Measurements from ENCODE around the gene REC8. TPM values are rescaled to one million over a fixed set of nuclear protein-coding genes. Genes with fewer than 3 reads are reported as not detected.

REC8 gene
- polyA plus RNA-seq, 10 donors = 5.7 to 11.6 (median 10.7) TPM

Other genes starting within 250 kb of the REC8 start
- gene DHRS4, start 218.3 kb upstream of the REC8 start, polyA plus RNA-seq (ENCODE audit: insufficient read length in 10 of 10) = 10 to 100 TPM; 10.4 to 29.7 (median 20.1) TPM
- gene DHRS4L2, start 183.2 kb upstream of the REC8 start, polyA plus RNA-seq (ENCODE audit: insufficient read length in 10 of 10) = 10 to 100 TPM in 8 of 10 donors, 1 to 10 TPM in 2; 8.4 to 17.3 (median 13.8) TPM
- gene CARMIL3, start 120.1 kb upstream of the REC8 start, polyA plus RNA-seq (ENCODE audit: insufficient read length in 10 of 10) = under 1 TPM; 0.09 to 0.50 (median 0.17) TPM
- gene CPNE6, start 100.5 kb upstream of the REC8 start, polyA plus RNA-seq (ENCODE audit: insufficient read length in 10 of 10) = under 1 TPM in 1 of 10 donors, not detected in 9; 0.07 TPM
- 1 to 10 TPM; 2.8 to 6.0 (median 3.5) TPM for gene PCK2, start 77.8 kb upstream of the REC8 start, polyA plus RNA-seq (ENCODE audit: insufficient read length in 10 of 10)
- gene DCAF11, start 57.3 kb upstream of the REC8 start, polyA plus RNA-seq (ENCODE audit: insufficient read length in 10 of 10) = 10 to 100 TPM; 35.0 to 45.0 (median 38.1) TPM
- gene NRL, start 57.1 kb upstream of the REC8 start, polyA plus RNA-seq (ENCODE audit: insufficient read length in 10 of 10) = 1 to 10 TPM in 9 of 10 donors, under 1 TPM in 1; 0.98 to 1.6 (median 1.2) TPM
- 100 to 1,000 TPM in 8 of 10 donors, 10 to 100 TPM in 2; 68.5 to 142 (median 118) TPM for gene FITM1, start 41.4 kb upstream of the REC8 start, polyA plus RNA-seq (ENCODE audit: insufficient read length in 10 of 10)
- 100 to 1,000 TPM in 8 of 10 donors, 10 to 100 TPM in 2; 96.2 to 122 (median 112) TPM for gene PSME1, start 35.9 kb upstream of the REC8 start, polyA plus RNA-seq (ENCODE audit: insufficient read length in 10 of 10)
- 10 to 100 TPM; 19.1 to 30.8 (median 26.9) TPM for gene EMC9, start 30.5 kb upstream of the REC8 start, polyA plus RNA-seq (ENCODE audit: insufficient read length in 10 of 10)
- gene PSME2, start 25.5 kb upstream of the REC8 start, polyA plus RNA-seq (ENCODE audit: insufficient read length in 10 of 10) = 10 to 100 TPM; 72.7 to 96.7 (median 84.4) TPM
- 10 to 100 TPM; 26.5 to 46.0 (median 33.1) TPM for gene RNF31, start 24.6 kb upstream of the REC8 start, polyA plus RNA-seq (ENCODE audit: insufficient read length in 10 of 10)
- gene IRF9, start 10.8 kb upstream of the REC8 start, polyA plus RNA-seq (ENCODE audit: insufficient read length in 10 of 10) = 10 to 100 TPM; 23.8 to 36.0 (median 28.2) TPM
- gene IPO4, start 16.7 kb downstream of the REC8 start, polyA plus RNA-seq (ENCODE audit: insufficient read length in 10 of 10) = 10 to 100 TPM; 21.5 to 31.8 (median 26.6) TPM
- gene TM9SF1, start 23.4 kb downstream of the REC8 start, polyA plus RNA-seq (ENCODE audit: insufficient read length in 10 of 10) = 10 to 100 TPM; 11.2 to 25.1 (median 17.6) TPM
- 1 to 10 TPM; 1.8 to 8.7 (median 2.8) TPM for gene TSSK4, start 33.6 kb downstream of the REC8 start, polyA plus RNA-seq (ENCODE audit: insufficient read length in 10 of 10)
- 10 to 100 TPM; 26.0 to 44.1 (median 34.5) TPM for gene CHMP4A, start 41.4 kb downstream of the REC8 start, polyA plus RNA-seq (ENCODE audit: insufficient read length in 10 of 10)
- 10 to 100 TPM in 1 of 10 donors, 1 to 10 TPM in 9; 6.1 to 10.2 (median 8.0) TPM for gene MDP1, start 44.0 kb downstream of the REC8 start, polyA plus RNA-seq (ENCODE audit: insufficient read length in 10 of 10)
- gene NEDD8, start 60.3 kb downstream of the REC8 start, polyA plus RNA-seq (ENCODE audit: insufficient read length in 10 of 10) = 100 to 1,000 TPM; 168 to 226 (median 186) TPM
- gene GMPR2, start 60.8 kb downstream of the REC8 start, polyA plus RNA-seq (ENCODE audit: insufficient read length in 10 of 10) = 10 to 100 TPM; 41.5 to 57.6 (median 50.7) TPM
- gene TINF2, start 70.5 kb downstream of the REC8 start, polyA plus RNA-seq (ENCODE audit: insufficient read length in 10 of 10) = 10 to 100 TPM; 33.5 to 43.0 (median 41.5) TPM
- 1 to 10 TPM in 7 of 10 donors, under 1 TPM in 3; 0.82 to 3.9 (median 1.3) TPM for gene TGM1, start 91.1 kb downstream of the REC8 start, polyA plus RNA-seq (ENCODE audit: insufficient read length in 10 of 10)
- gene RABGGTA, start 99.5 kb downstream of the REC8 start, polyA plus RNA-seq (ENCODE audit: insufficient read length in 10 of 10) = 10 to 100 TPM in 9 of 10 donors, 1 to 10 TPM in 1; 10.0 to 20.1 (median 13.3) TPM
- 10 to 100 TPM; 10.9 to 21.2 (median 17.0) TPM for gene DHRS1, start 127.7 kb downstream of the REC8 start, polyA plus RNA-seq (ENCODE audit: insufficient read length in 10 of 10)
- gene NOP9, start 127.8 kb downstream of the REC8 start, polyA plus RNA-seq (ENCODE audit: insufficient read length in 10 of 10) = 10 to 100 TPM; 18.6 to 24.6 (median 20.0) TPM
- 10 to 100 TPM in 7 of 10 donors, 1 to 10 TPM in 3; 8.3 to 15.5 (median 12.0) TPM for gene CIDEB, start 135.9 kb downstream of the REC8 start, polyA plus RNA-seq (ENCODE audit: insufficient read length in 10 of 10)
- gene LTB4R2, start 138.1 kb downstream of the REC8 start, polyA plus RNA-seq (ENCODE audit: insufficient read length in 10 of 10) = 1 to 10 TPM; 1.4 to 3.4 (median 2.7) TPM
- 1 to 10 TPM; 2.2 to 6.7 (median 3.6) TPM for gene LTB4R, start 139.4 kb downstream of the REC8 start, polyA plus RNA-seq (ENCODE audit: insufficient read length in 10 of 10)
- gene ADCY4, start 163.0 kb downstream of the REC8 start, polyA plus RNA-seq (ENCODE audit: insufficient read length in 10 of 10) = 10 to 100 TPM in 6 of 10 donors, 1 to 10 TPM in 4; 8.5 to 23.7 (median 14.3) TPM
- 1 to 10 TPM in 8 of 10 donors, under 1 TPM in 2; 0.78 to 2.3 (median 1.8) TPM for gene RIPK3, start 167.9 kb downstream of the REC8 start, polyA plus RNA-seq (ENCODE audit: insufficient read length in 10 of 10)
- gene NFATC4, start 196.1 kb downstream of the REC8 start, polyA plus RNA-seq (ENCODE audit: insufficient read length in 10 of 10) = 10 to 100 TPM; 34.0 to 69.3 (median 44.5) TPM
- 10 to 100 TPM; 23.9 to 40.6 (median 29.1) TPM for gene NYNRIN, start 226.9 kb downstream of the REC8 start, polyA plus RNA-seq (ENCODE audit: insufficient read length in 10 of 10)

Measured in muscle of back (tissue), 10 donors.